Middle frontal gyrus (tissue), 1 donor: ENCODE results near the gene BRD4.
A peak's percentile ranks its signal among the peaks of the same experiment; 100 is the strongest.
"Not testable (repeated sequence)": the region's sequence is repeated elsewhere in the genome, so short reads cannot be mapped to it uniquely, and the experiment has no call there.

Source experiments
- DNase-seq: peaks from one replicate; pipeline ENCODE4 v3.0.0-alpha.2; 2015; ENCODE audit warnings: low spot score; ENCODE audit errors: extremely low spot score

BRD4 gene

GRCh38 chr19:15332311-15332996, at the start of gene BRD4:
TSS of gene BRD4 (minus strand) at chr19:15332539. CDS start at chr19:15273099, 59,440 bp downstream.
- no peak for DNase-seq

GRCh38 chr19:15381864-15382263, 49.5 kb upstream of the BRD4 start:
- no peak for DNase-seq

GRCh38 chr19:15381429-15381828, 49.1 kb upstream of the BRD4 start:
- DNase-seq: no peak

- DNase-seq: no peak
Measured at GRCh38 chr19:15379999-15380647, 47.8 kb upstream of the BRD4 start.

- peak; percentile 97 for DNase-seq
Measured at GRCh38 chr19:15379083-15379998, 47.0 kb upstream of the BRD4 start, which contains the start of gene AKAP8. TSS of gene AKAP8 (minus strand) at chr19:15379787. CDS start at chr19:15379731, 56 bp downstream.

GRCh38 chr19:15378534-15379082, 46.3 kb upstream of the BRD4 start:
- DNase-seq: no peak

GRCh38 chr19:15374796-15375440, 42.6 kb upstream of the BRD4 start:
- DNase-seq: no peak

- DNase-seq: no peak
Measured at GRCh38 chr19:15374105-15374651, 41.8 kb upstream of the BRD4 start.

GRCh38 chr19:15373644-15374043, 41.3 kb upstream of the BRD4 start:
- no peak for DNase-seq

GRCh38 chr19:15372891-15373301, 40.6 kb upstream of the BRD4 start:
- DNase-seq: no peak

- DNase-seq: no peak
Measured at GRCh38 chr19:15372470-15372869, 40.1 kb upstream of the BRD4 start.

- no peak for DNase-seq
Measured at GRCh38 chr19:15371786-15372380, 39.5 kb upstream of the BRD4 start.

GRCh38 chr19:15371119-15371518, 38.8 kb upstream of the BRD4 start:
- DNase-seq: no peak

GRCh38 chr19:15369594-15369891, 37.2 kb upstream of the BRD4 start:
- no peak for DNase-seq

GRCh38 chr19:15368798-15369593, 36.7 kb upstream of the BRD4 start:
- no peak for DNase-seq

GRCh38 chr19:15368051-15368632, 35.8 kb upstream of the BRD4 start:
- no peak for DNase-seq

GRCh38 chr19:15367439-15367838, 35.1 kb upstream of the BRD4 start:
- no peak for DNase-seq

- DNase-seq: no peak
Measured at GRCh38 chr19:15365264-15365663, 32.9 kb upstream of the BRD4 start.

- DNase-seq: not testable (repeated sequence)
Measured at GRCh38 chr19:15363791-15364190, 31.5 kb upstream of the BRD4 start.
